AG08396 (cell line): ENCODE measurements around the gene ZC3H7A.

Experiments used
- DNase-seq: peaks from one replicate; pipeline ENCODE4 v3.0.0; 2012; ENCODE audit warnings: low spot score, mixed read lengths

Gene ZC3H7A

GRCh38 chr16:11779074-11779473 is 18.0 kb downstream of the ZC3H7A start:
- no peak for DNase-seq

GRCh38 chr16:11774065-11774626 is 22.9 kb downstream of the ZC3H7A start:
- no peak for DNase-seq

- DNase-seq, result no peak
Measured at GRCh38 chr16:11768849-11769248, 28.2 kb downstream of the ZC3H7A start.

GRCh38 chr16:11762431-11762830 is 34.6 kb downstream of the ZC3H7A start:
- DNase-seq, result no peak

GRCh38 chr16:11759997-11760396 is 37.1 kb downstream of the ZC3H7A start:
- no peak for DNase-seq

GRCh38 chr16:11759163-11759834 is 37.8 kb downstream of the ZC3H7A start:
- DNase-seq, result no peak

- peak; percentile 31 for DNase-seq
Measured at GRCh38 chr16:11757671-11758545, 39.1 kb downstream of the ZC3H7A start.

GRCh38 chr16:11756248-11756647 is 40.8 kb downstream of the ZC3H7A start:
- DNase-seq, result no peak

- DNase-seq, result no peak
Measured at GRCh38 chr16:11755022-11755760, 41.9 kb downstream of the ZC3H7A start.

GRCh38 chr16:11752856-11753255 is 44.2 kb downstream of the ZC3H7A start:
- no peak for DNase-seq

GRCh38 chr16:11750056-11750455 is 47.0 kb downstream of the ZC3H7A start:
- DNase-seq, result no peak

- DNase-seq, result no peak
Measured at GRCh38 chr16:11748404-11749254, 48.4 kb downstream of the ZC3H7A start.

GRCh38 chr16:11747949-11748403 is 49.1 kb downstream of the ZC3H7A start:
- no peak for DNase-seq

GRCh38 chr16:11744075-11744470 is 53.0 kb downstream of the ZC3H7A start:
- DNase-seq, result no peak

- DNase-seq, result no peak
Measured at GRCh38 chr16:11743308-11744074, 53.6 kb downstream of the ZC3H7A start.

GRCh38 chr16:11742536-11743307 is 54.3 kb downstream of the ZC3H7A start, which contains the start of gene TXNDC11:
TXNDC11 (minus strand) TSS chr16:11742857; CDS start chr16:11742730, 127 bp downstream.
- peak; percentile 98 for DNase-seq

GRCh38 chr16:11742093-11742535 is 54.9 kb downstream of the ZC3H7A start:
- DNase-seq, result peak; percentile 39

- DNase-seq, result no peak
Measured at GRCh38 chr16:11740567-11740966, 56.5 kb downstream of the ZC3H7A start.

GRCh38 chr16:11738742-11739544 is 58.1 kb downstream of the ZC3H7A start:
- DNase-seq, result no peak
